Activated CD8-positive, alpha-beta T cell treated with anti-CD3 and anti-CD28 coated beads for 36 hours (primary cell): ENCODE data around the gene ARPC5. TPM values are rescaled to one million over a fixed set of nuclear protein-coding genes. Genes with fewer than 3 reads are reported as not detected.

Experiments
- ATAC-seq: fragments of 200-7000 bp; cut with Tn5 transposase; one replicate; pipeline ENCODE4 v1.10.0; 2021; ENCODE audit warnings: mild to moderate bottlenecking, moderate library complexity
- CTCF ChIA-PET: fragments of 350-600 bp; sonication (Branson Sonifier 250); formaldehyde crosslinking; loops from one replicate; lab custom pipeline; 2021; ENCODE audit warnings: antibody characterized with exemption; lab: Charles Lee
- POLR2A ChIA-PET: fragments of 350-600 bp; sonication (Branson Sonifier 250); formaldehyde crosslinking; loops from one replicate; lab custom pipeline; 2021; ENCODE audit warnings: antibody characterized with exemption; lab: Charles Lee
- DNase-seq: peaks from one replicate; pipeline ENCODE4 v3.0.0-alpha.2; 2020
- H3K27ac Mint-ChIP-seq: one replicate; pipeline ENCODE4 v1.8.0; 2021; ENCODE audit warnings: mild to moderate bottlenecking, mixed read lengths
- H3K27me3 Mint-ChIP-seq: one replicate; pipeline ENCODE4 v1.8.0; 2021; ENCODE audit warnings: mixed read lengths
- H3K36me3 Mint-ChIP-seq: one replicate; pipeline ENCODE4 v1.8.0; 2021; ENCODE audit warnings: low read depth, mixed read lengths
- H3K4me1 Mint-ChIP-seq: one replicate; pipeline ENCODE4 v1.8.0; 2021; ENCODE audit warnings: low read depth, mixed read lengths
- H3K4me3 Mint-ChIP-seq: one replicate; pipeline ENCODE4 v1.8.0; 2021; ENCODE audit warnings: mild to moderate bottlenecking, moderate library complexity, mixed read lengths
- H3K9me3 Mint-ChIP-seq: one replicate; pipeline ENCODE4 v1.8.0; 2021; ENCODE audit warnings: mixed read lengths
- intact Hi-C: fragments of 100-400 bp; cut with micrococcal nuclease; formaldehyde crosslinking; loops from one replicate; pipeline ENCODE4 v1.10.0; 2022
- total RNA-seq, 2 experiments: library from RNA; stranded (reverse); gene quantifications; one replicate each; pipeline ENCODE4 v1.2.3, GENCODE V29; 2021
- TF ChIP-seq, protein P1 (sequence below): fragments of 200-600 bp; IDR thresholded peaks from one replicate; pipeline ENCODE4 v1.8.0; 2022; ENCODE audit warnings: antibody characterized with exemption, mild to moderate bottlenecking

Gene ARPC5
- total RNA-seq, 2 experiments from 2014 or later: 128 to 134 TPM

- ChIA-PET POLR2A (no interaction called here), CTCF (no interaction called here)
- Mint-ChIP-seq H3K27ac (no peak overlapping the region), H3K4me1 (peaks cover 10% of the 10 kb centered on the region), H3K36me3 (no peaks in the 10 kb centered on the region), H3K27me3 (no peaks in the 10 kb centered on the region), H3K9me3 (no peaks in the 10 kb centered on the region), H3K4me3 (no peak overlapping the region)
- intact Hi-C loops: no loop called here
- TF ChIP-seq, protein P1, sequence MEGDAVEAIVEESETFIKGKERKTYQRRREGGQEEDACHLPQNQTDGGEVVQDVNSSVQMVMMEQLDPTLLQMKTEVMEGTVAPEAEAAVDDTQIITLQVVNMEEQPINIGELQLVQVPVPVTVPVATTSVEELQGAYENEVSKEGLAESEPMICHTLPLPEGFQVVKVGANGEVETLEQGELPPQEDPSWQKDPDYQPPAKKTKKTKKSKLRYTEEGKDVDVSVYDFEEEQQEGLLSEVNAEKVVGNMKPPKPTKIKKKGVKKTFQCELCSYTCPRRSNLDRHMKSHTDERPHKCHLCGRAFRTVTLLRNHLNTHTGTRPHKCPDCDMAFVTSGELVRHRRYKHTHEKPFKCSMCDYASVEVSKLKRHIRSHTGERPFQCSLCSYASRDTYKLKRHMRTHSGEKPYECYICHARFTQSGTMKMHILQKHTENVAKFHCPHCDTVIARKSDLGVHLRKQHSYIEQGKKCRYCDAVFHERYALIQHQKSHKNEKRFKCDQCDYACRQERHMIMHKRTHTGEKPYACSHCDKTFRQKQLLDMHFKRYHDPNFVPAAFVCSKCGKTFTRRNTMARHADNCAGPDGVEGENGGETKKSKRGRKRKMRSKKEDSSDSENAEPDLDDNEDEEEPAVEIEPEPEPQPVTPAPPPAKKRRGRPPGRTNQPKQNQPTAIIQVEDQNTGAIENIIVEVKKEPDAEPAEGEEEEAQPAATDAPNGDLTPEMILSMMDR: no peak
- DNase-seq: no peak
- ATAC-seq: no peak
These were observed 24.6 kb downstream of the ARPC5 start for GRCh38 chr1:183611021-183611420.

GRCh38 chr1:183609759-183610452, 25.7 kb downstream of the ARPC5 start:
- ChIA-PET POLR2A (no interaction called here), CTCF (interaction anchor here (0.8 to 1.3 kb wide), 2 partner anchors 21 to 77 kb away, joined by 3 to 4 read pairs; no protein-coding TSS in a partner anchor)
- intact Hi-C loops: no loop called here
- Mint-ChIP-seq H3K36me3 (no peaks in the 10 kb centered on the region), H3K27ac (no peak overlapping the region), H3K4me1 (peaks cover 10% of the 10 kb centered on the region), H3K27me3 (no peaks in the 10 kb centered on the region), H3K4me3 (no peak overlapping the region), H3K9me3 (no peaks in the 10 kb centered on the region)
- ATAC-seq (no peak), DNase-seq (no peak)
- TF ChIP-seq, protein P1: no peak

GRCh38 chr1:183609313-183609712, 26.3 kb downstream of the ARPC5 start:
- ATAC-seq: peak; percentile 58
- DNase-seq: peak; percentile 30
- no peaks in the 10 kb centered on the region for H3K36me3 Mint-ChIP-seq
- H3K27me3 Mint-ChIP-seq: no peaks in the 10 kb centered on the region
- H3K4me3 Mint-ChIP-seq: no peak overlapping the region
- intact Hi-C loops: no loop called here
- H3K9me3 Mint-ChIP-seq: no peaks in the 10 kb centered on the region
- POLR2A ChIA-PET: no interaction called here
- CTCF ChIA-PET: interaction anchor here (0.8 to 1.3 kb wide), 2 partner anchors 20 to 77 kb away, joined by 3 to 4 read pairs; no protein-coding TSS in a partner anchor
- peaks cover 6% of the 10 kb centered on the region for H3K4me1 Mint-ChIP-seq
- TF ChIP-seq, protein P1: no peak
- no peak overlapping the region for H3K27ac Mint-ChIP-seq

- peaks cover 12% of the 10 kb centered on the region for H3K4me1 Mint-ChIP-seq
- TF ChIP-seq, protein P1: no peak
- ChIA-PET CTCF (interaction anchor here (0.9 kb wide), 1 partner anchor 28 kb away, joined by 4 read pairs; no protein-coding TSS in a partner anchor), POLR2A (no interaction called here)
- H3K27me3 Mint-ChIP-seq: no peaks in the 10 kb centered on the region
- H3K27ac Mint-ChIP-seq: no peak overlapping the region
- no peak overlapping the region for H3K4me3 Mint-ChIP-seq
- ATAC-seq (no peak), DNase-seq (no peak)
- H3K36me3 Mint-ChIP-seq: no peaks in the 10 kb centered on the region
- no peaks in the 10 kb centered on the region for H3K9me3 Mint-ChIP-seq
- intact Hi-C loops: no loop called here
These were observed 28.1 kb downstream of the ARPC5 start for GRCh38 chr1:183607322-183607980.

GRCh38 chr1:183605904-183606303, 29.7 kb downstream of the ARPC5 start:
- no peak for ATAC-seq
- intact Hi-C loops: no loop called here
- no peaks in the 10 kb centered on the region for H3K27me3 Mint-ChIP-seq

More at GRCh38 chr1:183605904-183606303, 29.7 kb downstream of the ARPC5 start:
- no peaks in the 10 kb centered on the region for H3K9me3 Mint-ChIP-seq
- H3K27ac Mint-ChIP-seq: no peak overlapping the region
- no peaks in the 10 kb centered on the region for H3K36me3 Mint-ChIP-seq
- TF ChIP-seq, protein P1: no peak
- POLR2A ChIA-PET: no interaction called here
- H3K4me3 Mint-ChIP-seq: no peak overlapping the region
- H3K4me1 Mint-ChIP-seq: peaks cover 12% of the 10 kb centered on the region
- CTCF ChIA-PET: no interaction called here
- no peak for DNase-seq
